Activated T-helper 1 cell treated with Interleukin-2 at 50 U/mL for 16 hours (primary cell): Measurements from ENCODE around the gene ZBTB21.
"Not testable (repeated sequence)": the region's sequence is repeated elsewhere in the genome, so short reads cannot be mapped to it uniquely, and the experiment has no call there.

Experiments used
- DNase-seq: peaks from one replicate; pipeline ENCODE4 v3.0.0-alpha.2; 2020; ENCODE audit warnings: low read depth

The ZBTB21 gene

GRCh38 chr21:41951876-41952567 lies 58.1 kb downstream of the ZBTB21 start:
- DNase-seq: no peak

- DNase-seq: no peak
Observed at GRCh38 chr21:41950941-41951351, 59.2 kb downstream of the ZBTB21 start.

GRCh38 chr21:41949631-41950030 lies 60.5 kb downstream of the ZBTB21 start:
- not testable (repeated sequence) for DNase-seq

GRCh38 chr21:41948901-41949300 lies 61.3 kb downstream of the ZBTB21 start:
- DNase-seq: no peak

- DNase-seq: no peak
Observed at GRCh38 chr21:41948078-41948895, 61.9 kb downstream of the ZBTB21 start.

GRCh38 chr21:41945982-41946381 lies 64.2 kb downstream of the ZBTB21 start:
- DNase-seq: no peak

- no peak for DNase-seq
Observed at GRCh38 chr21:41943851-41944250, 66.3 kb downstream of the ZBTB21 start.

GRCh38 chr21:41942457-41942856 lies 67.7 kb downstream of the ZBTB21 start:
- DNase-seq: no peak

GRCh38 chr21:41941941-41942340 lies 68.2 kb downstream of the ZBTB21 start:
- no peak for DNase-seq

- no peak for DNase-seq
Observed at GRCh38 chr21:41940431-41940830, 69.7 kb downstream of the ZBTB21 start.

- DNase-seq: no peak
Observed at GRCh38 chr21:41939391-41939790, 70.8 kb downstream of the ZBTB21 start.
